ENCODE measurements around the gene BTBD2.

Gene BTBD2

GRCh38 chr19:2055931-2056836, 40.7 kb upstream of the BTBD2 start:
- no peaks in the 10 kb centered on the region for H3K27me3 Mint-ChIP-seq
- ATAC-seq (replicated peaks): no peak
- H3K4me1 Mint-ChIP-seq: peaks cover 38 to 75% of the 10 kb centered on the region in 2 donors
- peak overlapping the region; percentile 66 to 74 for H3K4me3 Mint-ChIP-seq
- peaks cover under 1 to 2% of the 10 kb centered on the region in 2 donors for H3K36me3 Mint-ChIP-seq
- H3K27ac Mint-ChIP-seq: peak overlapping the region; percentile 95
- H3K9me3 Mint-ChIP-seq: no peaks in the 10 kb centered on the region
- DNase-seq: no peak

- peak overlapping the region; percentile 95 for H3K27ac Mint-ChIP-seq
- no peaks in the 10 kb centered on the region for H3K27me3 Mint-ChIP-seq
- H3K4me3 Mint-ChIP-seq: peak overlapping the region; percentile 48 to 68
- H3K4me1 Mint-ChIP-seq: peaks cover 35 to 72% of the 10 kb centered on the region in 2 donors
- no peaks in the 10 kb centered on the region for H3K9me3 Mint-ChIP-seq
- H3K36me3 Mint-ChIP-seq: peaks cover 5 to 9% of the 10 kb centered on the region in 2 donors
- no peak for DNase-seq
- ATAC-seq (replicated peaks): no peak
Observed at GRCh38 chr19:2054763-2055162, 39.2 kb upstream of the BTBD2 start.

- no peaks in the 10 kb centered on the region for H3K27me3 Mint-ChIP-seq
- peaks cover 7 to 17% of the 10 kb centered on the region in 2 donors for H3K36me3 Mint-ChIP-seq
- no peak for DNase-seq
- H3K4me3 Mint-ChIP-seq: no peak overlapping the region
- no peaks in the 10 kb centered on the region for H3K9me3 Mint-ChIP-seq
- ATAC-seq (replicated peaks): no peak
- peak overlapping the region; percentile 88 for H3K27ac Mint-ChIP-seq
- H3K4me1 Mint-ChIP-seq: peaks cover 40 to 81% of the 10 kb centered on the region in 2 donors
Observed at GRCh38 chr19:2053601-2054389, 38.3 kb upstream of the BTBD2 start.

- Mint-ChIP-seq H3K9me3 (no peaks in the 10 kb centered on the region), H3K4me1 (peaks cover 45 to 85% of the 10 kb centered on the region in 2 donors), H3K27me3 (no peaks in the 10 kb centered on the region), H3K27ac (peak overlapping the region; percentile 96), H3K36me3 (peaks cover 11 to 24% of the 10 kb centered on the region in 2 donors), H3K4me3 (peak overlapping the region; percentile 83 to 90)
- ATAC-seq (replicated peaks): peak; percentile 38 to 48
- peak; percentile 85 for DNase-seq
Observed at GRCh38 chr19:2051773-2052704, 36.5 kb upstream of the BTBD2 start.

GRCh38 chr19:2050991-2051772, 35.7 kb upstream of the BTBD2 start, which contains the start of gene MKNK2:
Gene MKNK2, minus strand, starts transcription at chr19:2051244. Its CDS starts 393 bp downstream, at chr19:2050851.
- DNase-seq: peak; percentile 91
- Mint-ChIP-seq H3K27ac (peak within 1 kb of the TSS; percentile 96), H3K4me1 (peaks cover 44 to 85% of the 10 kb centered on the region in 2 donors), H3K9me3 (no peaks in the 10 kb centered on the region), H3K27me3 (no peaks in the 10 kb centered on the region), H3K4me3 (peak within 1 kb of the TSS; percentile 88 to 90), H3K36me3 (peaks cover 11 to 28% of the 10 kb centered on the region in 2 donors)
- ATAC-seq (replicated peaks): peak; percentile 60 to 73

GRCh38 chr19:2050349-2050990, 35.0 kb upstream of the BTBD2 start:
- no peak for DNase-seq
- Mint-ChIP-seq H3K9me3 (no peaks in the 10 kb centered on the region), H3K4me1 (peaks cover 42 to 83% of the 10 kb centered on the region in 2 donors), H3K27ac (peak overlapping the region; percentile 90), H3K36me3 (peaks cover 11 to 32% of the 10 kb centered on the region in 2 donors), H3K4me3 (peak overlapping the region; percentile 86 to 88), H3K27me3 (no peaks in the 10 kb centered on the region)
- ATAC-seq (replicated peaks): peak; percentile 11 to 17

- H3K36me3 Mint-ChIP-seq: peaks cover 14 to 35% of the 10 kb centered on the region in 2 donors
- DNase-seq (peak; percentile 73), ATAC-seq (replicated peaks) (peak; percentile 31 to 39)
- H3K27me3 Mint-ChIP-seq: no peaks in the 10 kb centered on the region
- H3K4me1 Mint-ChIP-seq: peaks cover 43 to 83% of the 10 kb centered on the region in 2 donors
- peak overlapping the region; percentile 86 to 88 for H3K4me3 Mint-ChIP-seq
- peak overlapping the region; percentile 90 for H3K27ac Mint-ChIP-seq
- no peaks in the 10 kb centered on the region for H3K9me3 Mint-ChIP-seq
Observed at GRCh38 chr19:2049741-2050348, 34.3 kb upstream of the BTBD2 start.

- Mint-ChIP-seq H3K4me1 (peaks cover 44 to 83% of the 10 kb centered on the region in 2 donors), H3K9me3 (no peaks in the 10 kb centered on the region), H3K27ac (peak overlapping the region; percentile 90), H3K27me3 (no peaks in the 10 kb centered on the region), H3K4me3 (peak overlapping the region; percentile 86 to 88), H3K36me3 (peaks cover 15 to 37% of the 10 kb centered on the region in 2 donors)
- DNase-seq (no peak), ATAC-seq (replicated peaks) (no peak)
Observed at GRCh38 chr19:2048959-2049740, 33.6 kb upstream of the BTBD2 start.

GRCh38 chr19:2048104-2048958, 32.8 kb upstream of the BTBD2 start:
- DNase-seq (no peak), ATAC-seq (replicated peaks) (no peak)
- Mint-ChIP-seq H3K9me3 (no peaks in the 10 kb centered on the region), H3K27ac (peak overlapping the region; percentile 85), H3K36me3 (peaks cover 19 to 43% of the 10 kb centered on the region in 2 donors), H3K27me3 (no peaks in the 10 kb centered on the region), H3K4me1 (peaks cover 49 to 86% of the 10 kb centered on the region in 2 donors), H3K4me3 (peak overlapping the region; percentile 86 to 88)

GRCh38 chr19:2047449-2048103, 32.1 kb upstream of the BTBD2 start:
- Mint-ChIP-seq H3K36me3 (peaks cover 20 to 51% of the 10 kb centered on the region in 2 donors), H3K4me1 (peaks cover 52 to 91% of the 10 kb centered on the region in 2 donors)
- no peak for DNase-seq

More at GRCh38 chr19:2047449-2048103, 32.1 kb upstream of the BTBD2 start:
- H3K27me3 Mint-ChIP-seq: no peaks in the 10 kb centered on the region
- ATAC-seq (replicated peaks): no peak
- no peaks in the 10 kb centered on the region for H3K9me3 Mint-ChIP-seq
- peak overlapping the region; percentile 75 to 86 for H3K4me3 Mint-ChIP-seq
- peak overlapping the region; percentile 81 for H3K27ac Mint-ChIP-seq

Data from stimulated activated naive B cell treated with anti-CD40 and anti-IgM and Interleukin-4, amounts not matched to agents 10 μg/mL and 1 μg/mL and 100 μg/mL, for 72 hours (primary cell).